SJSA1 (cell line): ENCODE data around the gene TBCEL. TPM values are rescaled to one million over a fixed set of nuclear protein-coding genes. Genes with fewer than 3 reads are reported as not detected.

Experiments used
- DNase-seq, 2 experiments: peaks; one replicate each; pipeline ENCODE4 v3.0.0-alpha.2; 2015 to 2020; ENCODE audit warnings: low spot score in 2 of 2, low read depth in 1 of 2
- H3K27ac ChIP-seq: fragments of 250-450 bp; sonication (Bioruptor Pico); 2 replicates; pipeline ENCODE4 v1.5.1; 2020; ENCODE audit warnings: mild to moderate bottlenecking, moderate library complexity
- H3K27me3 ChIP-seq: fragments of 250-450 bp; sonication (Bioruptor Pico); replicated peaks from 2 replicates; pipeline ENCODE4 v1.5.1; 2020; ENCODE audit warnings: mild to moderate bottlenecking, moderate library complexity
- H3K36me3 ChIP-seq: fragments of 250-450 bp; sonication (Bioruptor Pico); 2 replicates; pipeline ENCODE4 v1.5.1; 2020; ENCODE audit warnings: mild to moderate bottlenecking
- H3K4me1 ChIP-seq: fragments of 250-450 bp; sonication (Bioruptor Pico); replicated peaks from 2 replicates; pipeline ENCODE4 v1.6.1; 2021; ENCODE audit warnings: mild to moderate bottlenecking
- H3K4me3 ChIP-seq: fragments of 250-450 bp; sonication (Bioruptor Pico); 2 replicates; pipeline ENCODE4 v1.5.1; 2020; ENCODE audit warnings: mild to moderate bottlenecking
- H3K9me3 ChIP-seq: fragments of 250-450 bp; sonication (Bioruptor Pico); replicated peaks from 2 replicates; pipeline ENCODE4 v1.5.1; 2020; ENCODE audit warnings: mild to moderate bottlenecking
- total RNA-seq: library from RNA; depleted of rRNA; stranded (reverse); fragments of >200 nt; shearing (Covaris generic); gene quantifications from 2 replicates; pipeline ENCODE4 v1.2.3, GENCODE V29; 2014; rRNA removed

Gene TBCEL
- total RNA-seq, 1 experiment from 2014 or later = 9.7 TPM

- no peaks in the 10 kb centered on the region for H3K9me3 ChIP-seq
- H3K36me3 ChIP-seq = no peaks in the 10 kb centered on the region
- DNase-seq = peak in 1 of 2 experiments; percentile 2
- H3K4me1 ChIP-seq = peaks cover 4% of the 10 kb centered on the region; the same call in 1 of the 2 replicates
- H3K27me3 ChIP-seq = no peaks in the 10 kb centered on the region
- H3K4me3 ChIP-seq = no peak overlapping the region
- no peak overlapping the region for H3K27ac ChIP-seq
Observed at GRCh38 chr11:121132211-121132976, 108.5 kb downstream of the TBCEL start.

GRCh38 chr11:121134741-121135312 lies 110.9 kb downstream of the TBCEL start:
- Histone ChIP-seq H3K4me3 (no peak overlapping the region), H3K9me3 (no peaks in the 10 kb centered on the region), H3K27me3 (no peaks in the 10 kb centered on the region), H3K36me3 (no peaks in the 10 kb centered on the region), H3K27ac (no peak overlapping the region), H3K4me1 (peaks cover 4% of the 10 kb centered on the region; the same call in 1 of the 2 replicates)
- no peak for DNase-seq

GRCh38 chr11:121137005-121137404 lies 113.1 kb downstream of the TBCEL start:
- no peaks in the 10 kb centered on the region for H3K27me3 ChIP-seq
- H3K9me3 ChIP-seq = no peaks in the 10 kb centered on the region
- no peak for DNase-seq
- no peak overlapping the region for H3K4me3 ChIP-seq
- H3K4me1 ChIP-seq = peaks cover 4% of the 10 kb centered on the region; the same call in 1 of the 2 replicates
- H3K27ac ChIP-seq = no peak overlapping the region
- H3K36me3 ChIP-seq = no peaks in the 10 kb centered on the region

- Histone ChIP-seq H3K9me3 (no peaks in the 10 kb centered on the region), H3K4me1 (no peaks in the 10 kb centered on the region), H3K36me3 (no peaks in the 10 kb centered on the region), H3K27me3 (no peaks in the 10 kb centered on the region), H3K27ac (no peak overlapping the region), H3K4me3 (no peak overlapping the region)
- no peak for DNase-seq
Observed at GRCh38 chr11:121138259-121138658, 114.4 kb downstream of the TBCEL start.

- no peaks in the 10 kb centered on the region for H3K27me3 ChIP-seq
- H3K27ac ChIP-seq = no peak overlapping the region
- DNase-seq = no peak
- H3K4me3 ChIP-seq = no peak overlapping the region
- H3K9me3 ChIP-seq = no peaks in the 10 kb centered on the region
- no peaks in the 10 kb centered on the region for H3K4me1 ChIP-seq
- H3K36me3 ChIP-seq = no peaks in the 10 kb centered on the region
Observed at GRCh38 chr11:121140369-121140768, 116.5 kb downstream of the TBCEL start.

Other genes with a start within 250 kb of the TBCEL start
- gene TECTA, start 77.1 kb downstream of the TBCEL start, total RNA-seq = 0.03 and 0.09 TPM in 2 replicates